Trophoblast cell (in vitro differentiated cells and primary cell): ENCODE data around the gene KRAS.

Experiments used
- DNase-seq, 2 donors: peaks; one replicate each; pipeline ENCODE4 v3.0.0-alpha.2; 2016
- H2AFZ ChIP-seq: 2 replicates; pipeline ENCODE4 v1.6.1; 2013; ENCODE audit warnings: low read length, moderate library complexity, mild to moderate bottlenecking; ENCODE audit not compliant: insufficient read depth, poor library complexity
- H2AK5ac ChIP-seq: 2 replicates; pipeline ENCODE4 v1.6.1; 2013; ENCODE audit warnings: mild to moderate bottlenecking, low read length
- H2BK120ac ChIP-seq: 2 replicates; pipeline ENCODE4 v1.6.1; 2013; ENCODE audit warnings: low read length, mild to moderate bottlenecking, moderate library complexity; ENCODE audit not compliant: insufficient read depth, poor library complexity
- H2BK12ac ChIP-seq: 2 replicates; pipeline ENCODE4 v1.6.1; 2013; ENCODE audit warnings: mild to moderate bottlenecking, low read length, moderate library complexity
- H2BK5ac ChIP-seq: 2 replicates; pipeline ENCODE4 v1.6.1; 2013; ENCODE audit warnings: low read length, low read depth, moderate library complexity, mild to moderate bottlenecking; ENCODE audit not compliant: poor library complexity
- H3K14ac ChIP-seq: 2 replicates; pipeline ENCODE4 v1.6.1; 2013; ENCODE audit warnings: mild to moderate bottlenecking, low read length
- H3K18ac ChIP-seq: 2 replicates; pipeline ENCODE4 v1.6.1; 2013; ENCODE audit warnings: mild to moderate bottlenecking, low read length
- H3K23ac ChIP-seq: 2 replicates; pipeline ENCODE4 v1.6.1; 2013; ENCODE audit warnings: low read length
- H3K27ac ChIP-seq: 2 replicates; pipeline ENCODE4 v1.5.1; 2013; ENCODE audit warnings: low read depth, mild to moderate bottlenecking, inconsistent platforms, low read length, moderate library complexity
- H3K27me3 ChIP-seq: 2 replicates; pipeline ENCODE4 v1.6.1; 2013; ENCODE audit warnings: inconsistent platforms, mild to moderate bottlenecking, low read length, moderate library complexity; ENCODE audit not compliant: insufficient read depth
- H3K36me3 ChIP-seq, 2 experiments: 1 replicate in 1 of 2; 2 replicates in 1 of 2; pipeline ENCODE4 v1.6.1; 2013; ENCODE audit warnings: low read length in 2 of 2, mild to moderate bottlenecking in 2 of 2, moderate library complexity in 1 of 2; ENCODE audit not compliant: insufficient read depth in 2 of 2, control insufficient read depth in 1 of 2
- H3K4ac ChIP-seq: 2 replicates; pipeline ENCODE4 v1.6.1; 2013; ENCODE audit warnings: low read depth, mild to moderate bottlenecking, low read length, moderate library complexity
- H3K4me1 ChIP-seq, 2 experiments: 1 replicate in 1 of 2; 2 replicates in 1 of 2; pipeline ENCODE4 v1.6.1; 2013; ENCODE audit warnings: low read length in 2 of 2, mild to moderate bottlenecking in 2 of 2, moderate library complexity in 1 of 2; ENCODE audit not compliant: insufficient read depth in 2 of 2, control insufficient read depth in 1 of 2
- H3K4me2 ChIP-seq: 2 replicates; pipeline ENCODE4 v1.6.1; 2013; ENCODE audit warnings: inconsistent platforms, mild to moderate bottlenecking, low read length, moderate library complexity
- H3K4me3 ChIP-seq: 2 replicates; pipeline ENCODE4 v1.5.1; 2013; ENCODE audit warnings: mild to moderate bottlenecking, low read depth, low read length, inconsistent platforms
- H3K79me1 ChIP-seq: one replicate; pipeline ENCODE4 v1.6.1; 2013; ENCODE audit warnings: low read length
- H3K79me2 ChIP-seq: 2 replicates; pipeline ENCODE4 v1.6.1; 2013; ENCODE audit warnings: low read length, mild to moderate bottlenecking; ENCODE audit not compliant: control insufficient read depth, insufficient read depth, poor library complexity
- H3K9ac ChIP-seq: 2 replicates; pipeline ENCODE4 v1.6.1; 2013; ENCODE audit warnings: mild to moderate bottlenecking, low read length
- H3K9me3 ChIP-seq: 2 replicates; pipeline ENCODE4 v1.6.1; 2013; ENCODE audit warnings: low read depth, mild to moderate bottlenecking, control low read depth, inconsistent platforms, low read length; ENCODE audit not compliant: insufficient read depth
- H4K12ac ChIP-seq: 2 replicates; pipeline ENCODE4 v1.6.1; 2013; ENCODE audit warnings: low read depth, mild to moderate bottlenecking, low read length, moderate library complexity
- H4K8ac ChIP-seq: 2 replicates; pipeline ENCODE4 v1.6.1; 2013; ENCODE audit warnings: low read depth, mild to moderate bottlenecking, low read length, moderate library complexity
- H4K91ac ChIP-seq: one replicate; pipeline ENCODE4 v1.6.1; 2013; ENCODE audit warnings: low read depth, mild to moderate bottlenecking, low read length, moderate library complexity
- WGBS: extraction: QIAGEN DNeasy Blood & Tissue Kit; methylation state at CpG from one replicate; pipeline ENCODE4 v1.1.7; 2013; ENCODE audit warnings: missing lambda C conversion rate; ENCODE audit not compliant: insufficient read length, insufficient coverage; ENCODE audit errors: extremely low coverage; 5-methylcytosine and 5-hydroxymethylcytosine counted together

Gene KRAS

GRCh38 chr12:25184132-25184531 lies 66.6 kb downstream of the KRAS start:
- Histone ChIP-seq H4K8ac (no peak overlapping the region), H2AK5ac (no peak overlapping the region), H3K4me1 (no peaks in the 10 kb centered on the region), H3K23ac (no peak overlapping the region), H3K27ac (no peak overlapping the region), H3K14ac (no peak overlapping the region), H4K91ac (no peak overlapping the region), H2AFZ (no peak overlapping the region), H3K9ac (no peak overlapping the region), H3K4ac (no peak overlapping the region), H2BK12ac (no peak overlapping the region), H3K36me3 (no peaks in the 10 kb centered on the region), H3K27me3 (no peaks in the 10 kb centered on the region), H2BK5ac (no peak overlapping the region), H3K4me2 (no peak overlapping the region), H4K12ac (no peak overlapping the region), H3K79me2 (no peaks in the 10 kb centered on the region), H3K9me3 (no peaks in the 10 kb centered on the region), H2BK120ac (no peak overlapping the region), H3K79me1 (no peaks in the 10 kb centered on the region), H3K4me3 (no peak overlapping the region), H3K18ac (no peak overlapping the region)
- no CpG with 5 or more reads among the region's 2 CpGs for WGBS
- DNase-seq, result no peak

DNA sequence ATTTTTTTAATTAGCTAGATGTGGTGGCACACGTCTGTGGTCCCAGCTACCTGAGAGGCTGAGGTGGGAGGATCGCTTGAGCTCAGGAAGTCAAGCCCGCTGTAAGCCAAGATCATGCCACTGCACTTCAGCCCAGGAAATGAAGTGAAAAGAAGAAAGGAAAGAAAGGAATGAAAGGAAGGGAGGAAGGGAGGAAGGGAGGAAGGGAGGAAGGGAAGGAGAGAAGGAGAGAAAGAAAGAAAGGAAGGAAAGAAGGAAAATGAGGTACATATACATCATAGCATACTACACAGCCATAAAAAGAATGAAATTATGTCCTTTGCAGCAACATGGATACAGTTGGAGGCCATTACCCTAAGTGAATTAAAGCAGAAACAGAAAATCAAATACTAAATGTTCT lies 68.0 kb downstream of the KRAS start:
- H3K9ac ChIP-seq, result no peak overlapping the region
- H3K4me3 ChIP-seq, result no peak overlapping the region
- no peak overlapping the region for H4K8ac ChIP-seq
- H4K12ac ChIP-seq, result no peak overlapping the region
- no peak overlapping the region for H4K91ac ChIP-seq
- no peak overlapping the region for H2BK120ac ChIP-seq
- no peak overlapping the region for H2AFZ ChIP-seq
- H3K36me3 ChIP-seq, result no peaks in the 10 kb centered on the region
- no peaks in the 10 kb centered on the region for H3K27me3 ChIP-seq
- H3K27ac ChIP-seq, result no peak overlapping the region
- no peak for DNase-seq
- H3K9me3 ChIP-seq, result no peaks in the 10 kb centered on the region
- no peaks in the 10 kb centered on the region for H3K4me1 ChIP-seq
- no peak overlapping the region for H3K23ac ChIP-seq
- no peak overlapping the region for H3K4ac ChIP-seq
- no peak overlapping the region for H2AK5ac ChIP-seq
- H3K14ac ChIP-seq, result no peak overlapping the region
- H2BK5ac ChIP-seq, result no peak overlapping the region
- no CpG with 5 or more reads among the region's 3 CpGs for WGBS
- no peaks in the 10 kb centered on the region for H3K79me2 ChIP-seq
- H3K18ac ChIP-seq, result no peak overlapping the region
- no peak overlapping the region for H2BK12ac ChIP-seq
- H3K4me2 ChIP-seq, result no peak overlapping the region
- no peaks in the 10 kb centered on the region for H3K79me1 ChIP-seq

GRCh38 chr12:25162866-25163265 lies 87.9 kb downstream of the KRAS start:
- no peak overlapping the region for H2BK5ac ChIP-seq

GRCh38 chr12:25156061-25156460 lies 94.7 kb downstream of the KRAS start:
- no peak overlapping the region for H3K4me2 ChIP-seq
- no peaks in the 10 kb centered on the region for H3K36me3 ChIP-seq
- no peak overlapping the region for H3K23ac ChIP-seq
- no peak overlapping the region for H2BK120ac ChIP-seq
- H4K12ac ChIP-seq, result no peak overlapping the region
- H3K4ac ChIP-seq, result no peak overlapping the region
- WGBS, result no CpG with 5 or more reads among the region's 4 CpGs
- no peak overlapping the region for H2BK5ac ChIP-seq
- no peaks in the 10 kb centered on the region for H3K4me1 ChIP-seq
- no peak overlapping the region for H3K14ac ChIP-seq
- no peaks in the 10 kb centered on the region for H3K27me3 ChIP-seq
- H3K79me1 ChIP-seq, result peaks cover 2% of the 10 kb centered on the region
- H4K91ac ChIP-seq, result no peak overlapping the region
- H3K18ac ChIP-seq, result no peak overlapping the region
- H2AK5ac ChIP-seq, result no peak overlapping the region
- no peak overlapping the region for H4K8ac ChIP-seq
- H3K9me3 ChIP-seq, result no peaks in the 10 kb centered on the region
- H3K4me3 ChIP-seq, result no peak overlapping the region
- no peak overlapping the region for H2BK12ac ChIP-seq
- no peak for DNase-seq
- no peaks in the 10 kb centered on the region for H3K79me2 ChIP-seq
- no peak overlapping the region for H3K27ac ChIP-seq
- H2AFZ ChIP-seq, result no peak overlapping the region
- no peak overlapping the region for H3K9ac ChIP-seq

More at GRCh38 chr12:25162866-25163265, 87.9 kb downstream of the KRAS start:
- no peak overlapping the region for H3K18ac ChIP-seq
- H3K79me1 ChIP-seq, result no peaks in the 10 kb centered on the region
- H3K36me3 ChIP-seq, result no peaks in the 10 kb centered on the region
- no peaks in the 10 kb centered on the region for H3K27me3 ChIP-seq
- H3K27ac ChIP-seq, result no peak overlapping the region
- H3K14ac ChIP-seq, result no peak overlapping the region
- H2AFZ ChIP-seq, result no peak overlapping the region
- no peak overlapping the region for H3K4ac ChIP-seq
- H3K9me3 ChIP-seq, result no peaks in the 10 kb centered on the region
- no peak overlapping the region for H2BK12ac ChIP-seq
- H4K12ac ChIP-seq, result no peak overlapping the region
- no peak overlapping the region for H2BK120ac ChIP-seq
- no CpG with 5 or more reads among the region's 6 CpGs for WGBS
- DNase-seq, result no peak
- no peaks in the 10 kb centered on the region for H3K4me1 ChIP-seq
- no peak overlapping the region for H2AK5ac ChIP-seq
- no peak overlapping the region for H3K23ac ChIP-seq
- H3K79me2 ChIP-seq, result no peaks in the 10 kb centered on the region
- H4K8ac ChIP-seq, result no peak overlapping the region
- H3K9ac ChIP-seq, result no peak overlapping the region
- H3K4me3 ChIP-seq, result no peak overlapping the region
- no peak overlapping the region for H4K91ac ChIP-seq
- no peak overlapping the region for H3K4me2 ChIP-seq
